K562 (cell line): ENCODE data around the gene SEC14L3. TPM values are rescaled to one million over a fixed set of nuclear protein-coding genes. Genes with fewer than 3 reads are reported as not detected.
"Not testable (repeated sequence)": the region's sequence is repeated elsewhere in the genome, so short reads cannot be mapped to it uniquely, and the experiment has no call there.

Source experiments
- ATAC-seq: fragments of 200-7000 bp; cut with Tn5 transposase; 3 replicates; pipeline ENCODE4 v1.9.1; 2020; ENCODE audit warnings: moderate library complexity
- BruUV-seq: library from RNA; stranded (reverse); fragments of 400-500 nt; replicated peaks from 2 replicates; lab custom pipeline; 2021; lab: Mats Ljungman, UMichigan
- CTCF ChIA-PET: fragments of 300-600 bp; formaldehyde crosslinking; extraction: SDS; loops from one replicate; lab custom pipeline; 2021; ENCODE audit warnings: low intra/inter-chr PET ratio; lab: Yijun Ruan, JAX
- POLR2A ChIA-PET: fragments of 300-600, 350-650 bp; sonication (Branson Sonifier 250); formaldehyde crosslinking; extraction: SDS; loops from one replicate; lab custom pipeline; 2021; ENCODE audit warnings: antibody characterized with exemption, inconsistent platforms; lab: Yijun Ruan, JAX
- DNase-seq, 4 experiments: peaks; one replicate each; pipeline versions ENCODE4 v3.0.0 to v3.0.0-alpha.2; 2011 to 2018; ENCODE audit warnings: low spot score in 3 of 4, mixed read lengths in 3 of 4; ENCODE audit errors: extremely low read depth in 1 of 4
- FAIRE-seq: peaks from 2 replicates; lab custom pipeline; 2011; peaks lifted over from hg19 to GRCh38; lab: Jason Lieb, UNC
- H2AFZ ChIP-seq: 2 replicates; pipeline ENCODE4 v1.6.0; 2011; ENCODE audit warnings: low read depth, low read length, control low read depth, inconsistent platforms
- H3K27ac ChIP-seq: fragments of 200-600 bp; 3 replicates; pipeline ENCODE4 v1.8.0; 2011; ENCODE audit warnings: low read depth, mild to moderate bottlenecking, control low read depth, inconsistent platforms, low read length, moderate library complexity, mixed read lengths; ENCODE audit errors: extremely low read depth
- H3K27me3 ChIP-seq, 2 experiments: fragments of 300-600 bp in 1 of 2; 2 replicates in 1 of 2; 3 replicates in 1 of 2; pipeline versions ENCODE4 v1.6.0 to v1.8.0; 2011; ENCODE audit warnings: inconsistent platforms in 2 of 2, low read length in 2 of 2, mild to moderate bottlenecking in 1 of 2, mixed read lengths in 1 of 2, moderate library complexity in 1 of 2; ENCODE audit not compliant: control insufficient read depth in 2 of 2, insufficient read depth in 2 of 2
- H3K36me3 ChIP-seq: fragments of 300-600 bp; 3 replicates; pipeline ENCODE4 v1.8.0; 2011; ENCODE audit warnings: mild to moderate bottlenecking, low read length, inconsistent platforms; ENCODE audit not compliant: control insufficient read depth, insufficient read depth
- H3K4me1 ChIP-seq, 2 experiments: fragments of 200-600 bp in 1 of 2; replicated peaks in 1 of 2; 2 replicates in 1 of 2; 3 replicates in 1 of 2; pipeline versions ENCODE4 v1.5.1 to v1.8.0; 2011; ENCODE audit warnings: inconsistent platforms in 2 of 2, low read length in 2 of 2, mild to moderate bottlenecking in 1 of 2, mixed read lengths in 1 of 2, moderate library complexity in 1 of 2; ENCODE audit not compliant: control insufficient read depth in 2 of 2, insufficient read depth in 2 of 2
- H3K4me2 ChIP-seq: 2 replicates; pipeline ENCODE4 v1.6.1; 2011; ENCODE audit warnings: low read length, control low read depth, inconsistent platforms, mixed read lengths; ENCODE audit not compliant: insufficient read depth
- H3K4me3 ChIP-seq: fragments of 200-600 bp; sonication (generic), shearing (Covaris generic); 2 replicates; pipeline ENCODE4 v1.5.1; 2016; ENCODE audit warnings: control low read depth, inconsistent platforms
- H3K79me2 ChIP-seq: fragments of 200-600 bp; 3 replicates; pipeline ENCODE4 v1.8.0; 2011; ENCODE audit warnings: low read length, inconsistent platforms; ENCODE audit not compliant: control insufficient read depth, insufficient read depth
- H3K9ac ChIP-seq, 2 experiments: 2 replicates each; pipeline versions ENCODE4 v1.6.0 to v1.6.1; 2011; ENCODE audit warnings: low read depth in 2 of 2, low read length in 2 of 2, control low read depth in 1 of 2, inconsistent platforms in 1 of 2, mild to moderate bottlenecking in 1 of 2, mixed read lengths in 1 of 2; ENCODE audit not compliant: insufficient read depth in 1 of 2
- H3K9me1 ChIP-seq: one replicate; pipeline ENCODE4 v1.6.0; 2011; ENCODE audit warnings: inconsistent platforms, mild to moderate bottlenecking, low read length, moderate library complexity; ENCODE audit not compliant: control insufficient read depth, insufficient read depth
- H3K9me3 ChIP-seq: replicated peaks from 2 replicates; pipeline ENCODE4 v1.5.1; 2011; ENCODE audit warnings: low read depth, low read length, inconsistent platforms; ENCODE audit not compliant: control insufficient read depth, insufficient read depth
- H4K20me1 ChIP-seq: replicated peaks from 2 replicates; pipeline ENCODE4 v1.6.1; 2011; ENCODE audit warnings: low read length, inconsistent platforms, mixed read lengths; ENCODE audit not compliant: control insufficient read depth, insufficient read depth
- ATF4 ChIP-seq: fragments of 450-650 bp; formaldehyde crosslinking; IDR thresholded peaks from 2 replicates; pipeline ENCODE4 v1.4.0; 2022; ENCODE audit warnings: mild to moderate bottlenecking, moderate library complexity
- BHLHE40 ChIP-seq: IDR thresholded peaks from 2 replicates; pipeline ENCODE4 v1.6.1; 2011; ENCODE audit warnings: low read length, improper control_type of control experiment
- BRD4 ChIP-seq: fragments of 200-600 bp; sonication (generic); IDR thresholded peaks from 2 replicates; pipeline ENCODE4 v1.6.1; 2017; ENCODE audit warnings: inconsistent platforms
- BRD9 ChIP-seq: fragments of 450-650 bp; IDR thresholded peaks from 2 replicates; pipeline ENCODE4 v1.6.1; 2018; ENCODE audit warnings: low read depth; ENCODE audit not compliant: partially characterized antibody
- HBP1 ChIP-seq: fragments of 450-650 bp; formaldehyde crosslinking; IDR thresholded peaks from 2 replicates; pipeline ENCODE4 v1.4.0; 2022; ENCODE audit warnings: missing genetic modification characterization
- NFATC3 ChIP-seq: fragments of 450-650 bp; IDR thresholded peaks from 2 replicates; pipeline ENCODE4 v1.6.1; 2017; ENCODE audit warnings: mild to moderate bottlenecking
- SETDB1 ChIP-seq: IDR thresholded peaks from one replicate; pipeline ENCODE4 v1.6.1; 2012; ENCODE audit warnings: low read length, control low read depth, inconsistent platforms
- SREBF1 ChIP-seq: fragments of 150-350 bp; IDR thresholded peaks from 2 replicates; pipeline ENCODE4 v1.6.1; 2014; ENCODE audit warnings: antibody characterized with exemption, low read depth, low read length, borderline replicate concordance
- WGBS: fragments of 100-300 bp; shearing (Covaris generic); methylation state at CpG from one replicate; pipeline ENCODE4 v1.1.6; 2016; ENCODE audit warnings: low coverage, mixed read lengths; ENCODE audit not compliant: insufficient coverage; ENCODE audit errors: missing lambda C conversion rate; 5-methylcytosine and 5-hydroxymethylcytosine counted together
- in situ Hi-C: fragments of 300-500 bp; cut with MboI; formaldehyde crosslinking; loops from 4 replicates; pipeline ENCODE4 v1.15.0; 2018; ENCODE audit warnings: inconsistent platforms, mixed read lengths
- intact Hi-C: fragments of 100-400 bp; cut with micrococcal nuclease; formaldehyde crosslinking; loops from 2 replicates; pipeline ENCODE4 v1.14.2; 2022
- polyA plus RNA-seq, 8 experiments: library from polyadenylated mRNA; depleted of rRNA in 4 of 8; stranded (reverse) in 5 of 8; unstranded in 3 of 8; fragments of >200 nt; fragmentation: Nextera tagmentation in 2 of 8; fragmentation: Illumina TruSeq in 1 of 8; extraction: Ambion mirVana in 2 of 8; extraction: Trizol in 1 of 8; gene quantifications; 2 replicates each; pipeline versions ENCODE4 v1.2.1 to v1.2.3, GENCODE V29; 2011 to 2014; ENCODE audit warnings: inconsistent platforms in 1 of 8, missing spikeins in 1 of 8
- total RNA-seq, 7 experiments: library from RNA; depleted of rRNA in 6 of 7; stranded (reverse); fragments of >200 nt in 6 of 7; fragmentation: Illumina TruSeq in 2 of 7; extraction: Trizol in 2 of 7; gene quantifications; 2 replicates each; pipeline versions ENCODE4 v1.2.1 to v1.2.3, GENCODE V29; 2011 to 2021; ENCODE audit warnings: low replicate concordance in 1 of 7
- TF ChIP-seq, protein P1 (sequence below): fragments of 250-450 bp; sonication (Bioruptor Pico); IDR thresholded peaks from 2 replicates; pipeline ENCODE4 v1.4.0; 2020; ENCODE audit warnings: mild to moderate bottlenecking, moderate library complexity

Gene SEC14L3
- total and polyA plus RNA-seq, 9 of the 15 experiments (the other 6 are each of a cell fraction or from before 2014, with no cell fraction given), result not detected

GRCh38 chr22:30460555-30460954 is 11.3 kb downstream of the SEC14L3 start:
- H3K4me1 ChIP-seq, FAIRE-seq, H3K27ac ChIP-seq, H3K27me3 ChIP-seq, H4K20me1 ChIP-seq, H3K79me2 ChIP-seq, ATAC-seq, H3K9me1 ChIP-seq, DNase-seq, POLR2A ChIA-PET, H3K4me2 ChIP-seq, BruUV-seq, H3K9ac ChIP-seq, H3K9me3 ChIP-seq, H2AFZ ChIP-seq, H3K36me3 ChIP-seq, CTCF ChIA-PET, in situ Hi-C loops, intact Hi-C loops, H3K4me3 ChIP-seq: not testable (repeated sequence)
- WGBS, result 3% methylated on average over 5 of the region's 6 CpGs

DNA sequence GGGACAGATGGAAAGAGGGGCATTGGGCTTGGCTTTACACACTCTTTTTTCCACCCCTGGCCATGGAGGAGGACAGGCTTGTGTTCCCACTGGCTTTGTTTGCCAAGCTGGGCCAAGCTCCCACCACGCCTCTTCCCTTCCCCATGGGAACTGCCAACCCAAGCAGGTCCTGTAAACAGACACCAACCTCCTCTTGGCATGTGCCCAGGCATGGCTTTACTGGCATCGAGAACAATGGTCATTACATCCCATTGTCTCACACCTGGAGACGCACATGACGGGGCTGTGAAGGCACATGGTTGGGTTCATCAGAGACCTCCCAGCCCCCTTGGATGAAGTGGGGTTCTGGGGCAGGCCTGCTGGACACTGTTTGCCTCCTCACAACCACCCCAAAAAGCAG is 11.7 kb downstream of the SEC14L3 start:
- Histone ChIP-seq H3K4me3 (no peak overlapping the region), H3K36me3 (no peaks in the 10 kb centered on the region), H4K20me1 (no peaks in the 10 kb centered on the region), H3K4me1 (no peaks in the 10 kb centered on the region; a peak in 1 of 5 replicates), H3K9me3 (no peaks in the 10 kb centered on the region), H3K27me3 (peaks cover 0 to 5% of the 10 kb centered on the region in 2 experiments; a peak in 1 of 5 replicates), H3K9ac (no peak overlapping the region), H3K79me2 (no peaks in the 10 kb centered on the region), H3K4me2 (no peak overlapping the region), H3K9me1 (no peaks in the 10 kb centered on the region), H3K27ac (no peak overlapping the region), H2AFZ (no peak overlapping the region)
- FAIRE-seq (no peak), ATAC-seq (no peak), DNase-seq (no peak)
- WGBS, result 7% methylated on average over 3 of the region's 4 CpGs
- in situ Hi-C loops, result no loop called here
- ChIA-PET POLR2A (no interaction called here), CTCF (no interaction called here)
- BruUV-seq, result no TSS peak
- intact Hi-C loops, result no loop called here
- TF ChIP-seq NFATC3, result no peak
- TF ChIP-seq SETDB1, result no peak
- TF ChIP-seq ATF4 (CRISPR knock-in tag), result no peak
- TF ChIP-seq BHLHE40, result no peak
- TF ChIP-seq, protein P1, sequence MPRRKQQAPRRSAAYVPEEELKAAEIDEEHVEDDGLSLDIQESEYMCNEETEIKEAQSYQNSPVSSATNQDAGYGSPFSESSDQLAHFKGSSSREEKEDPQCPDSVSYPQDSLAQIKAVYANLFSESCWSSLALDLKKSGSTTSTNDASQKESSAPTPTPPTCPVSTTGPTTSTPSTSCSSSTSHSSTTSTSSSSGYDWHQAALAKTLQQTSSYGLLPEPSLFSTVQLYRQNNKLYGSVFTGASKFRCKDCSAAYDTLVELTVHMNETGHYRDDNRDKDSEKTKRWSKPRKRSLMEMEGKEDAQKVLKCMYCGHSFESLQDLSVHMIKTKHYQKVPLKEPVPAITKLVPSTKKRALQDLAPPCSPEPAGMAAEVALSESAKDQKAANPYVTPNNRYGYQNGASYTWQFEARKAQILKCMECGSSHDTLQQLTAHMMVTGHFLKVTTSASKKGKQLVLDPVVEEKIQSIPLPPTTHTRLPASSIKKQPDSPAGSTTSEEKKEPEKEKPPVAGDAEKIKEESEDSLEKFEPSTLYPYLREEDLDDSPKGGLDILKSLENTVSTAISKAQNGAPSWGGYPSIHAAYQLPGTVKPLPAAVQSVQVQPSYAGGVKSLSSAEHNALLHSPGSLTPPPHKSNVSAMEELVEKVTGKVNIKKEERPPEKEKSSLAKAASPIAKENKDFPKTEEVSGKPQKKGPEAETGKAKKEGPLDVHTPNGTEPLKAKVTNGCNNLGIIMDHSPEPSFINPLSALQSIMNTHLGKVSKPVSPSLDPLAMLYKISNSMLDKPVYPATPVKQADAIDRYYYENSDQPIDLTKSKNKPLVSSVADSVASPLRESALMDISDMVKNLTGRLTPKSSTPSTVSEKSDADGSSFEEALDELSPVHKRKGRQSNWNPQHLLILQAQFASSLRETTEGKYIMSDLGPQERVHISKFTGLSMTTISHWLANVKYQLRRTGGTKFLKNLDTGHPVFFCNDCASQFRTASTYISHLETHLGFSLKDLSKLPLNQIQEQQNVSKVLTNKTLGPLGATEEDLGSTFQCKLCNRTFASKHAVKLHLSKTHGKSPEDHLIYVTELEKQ (CRISPR knock-in tag), result no peak
- TF ChIP-seq BRD4, result no peak
- TF ChIP-seq BRD9, result no peak
- no peak for TF ChIP-seq HBP1 (CRISPR knock-in tag)
- no peak for TF ChIP-seq SREBF1
